ENCODE results near the gene PACS1. TPM values are rescaled to one million over a fixed set of nuclear protein-coding genes. Genes with fewer than 3 reads are reported as not detected.
"Not testable (repeated sequence)": the region's sequence is repeated elsewhere in the genome, so short reads cannot be mapped to it uniquely, and the experiment has no call there.

PACS1 gene
- 14.9 TPM for polyA plus RNA-seq (2012; ENCODE audit: insufficient read depth, insufficient read length, low read depth)

- TF ChIP-seq CTCF (IDR thresholded peaks at IDR 0.05; ENCODE audit: low read depth, low read length) = no peak
- Histone ChIP-seq H3K4me1 (peaks cover 11% of the 10 kb centered on the region), H3K27me3 (no peaks in the 10 kb centered on the region), H3K36me3 (peaks cover 39% of the 10 kb centered on the region), H3K9me3 (no peaks in the 10 kb centered on the region), H3K4me3 (ENCODE audit: low read depth, low read length) (peak within 1 kb of the TSS; percentile 66)
- DNase-seq = peak; percentile 72
Measured at GRCh38 chr11:66069715-66070603, at the start of gene PACS1. TSS of gene PACS1 (plus strand) at chr11:66070272. CDS start at chr11:66070487, 215 bp downstream.

- Histone ChIP-seq H3K9me3 (no peaks in the 10 kb centered on the region), H3K4me3 (ENCODE audit: low read depth, low read length) (no peak overlapping the region), H3K36me3 (no peaks in the 10 kb centered on the region), H3K27me3 (0 out of 2 replicates have a peak, but pooled peaks cover 3% of the 10 kb centered on the region), H3K4me1 (no peaks in the 10 kb centered on the region)
- no peak for TF ChIP-seq CTCF (IDR thresholded peaks at IDR 0.05; ENCODE audit: low read depth, low read length)
- DNase-seq = peak; percentile 42
Measured at GRCh38 chr11:66020618-66021357, 49.3 kb upstream of the PACS1 start.

- DNase-seq = peak; percentile 85
- no peaks in the 10 kb centered on the region for H3K9me3 ChIP-seq
- peak; percentile 84 for TF ChIP-seq CTCF (IDR thresholded peaks at IDR 0.05; ENCODE audit: low read depth, low read length)
- no peaks in the 10 kb centered on the region for H3K36me3 ChIP-seq
- H3K4me3 ChIP-seq (ENCODE audit: low read depth, low read length) = peak overlapping the region; percentile 45
- 0 out of 2 replicates have a peak, but pooled peaks cover 3% of the 10 kb centered on the region for H3K27me3 ChIP-seq
- no peaks in the 10 kb centered on the region for H3K4me1 ChIP-seq
Measured at GRCh38 chr11:66022401-66023185, 47.5 kb upstream of the PACS1 start.

- not testable (repeated sequence) for H3K4me3 ChIP-seq (ENCODE audit: low read depth, low read length); H3K4me1 ChIP-seq; H3K36me3 ChIP-seq; H3K27me3 ChIP-seq; H3K9me3 ChIP-seq; DNase-seq
Measured at GRCh38 chr11:66023186-66023440, 47.0 kb upstream of the PACS1 start.

- Histone ChIP-seq H3K27me3 (peaks cover 11% of the 10 kb centered on the region; the same call in 1 of the 2 replicates), H3K4me3 (ENCODE audit: low read depth, low read length) (no peak within 1 kb of the TSS), H3K36me3 (no peaks in the 10 kb centered on the region), H3K4me1 (no peaks in the 10 kb centered on the region), H3K9me3 (no peaks in the 10 kb centered on the region)
- TF ChIP-seq CTCF (IDR thresholded peaks at IDR 0.05; ENCODE audit: low read depth, low read length) = no peak
- no peak for DNase-seq
Measured at GRCh38 chr11:66026017-66026529, 44.0 kb upstream of the PACS1 start, which contains the start of gene CATSPER1. TSS of gene CATSPER1 (minus strand) at chr11:66026479. CDS start at chr11:66026379, 100 bp downstream.
